Measurements from ENCODE around the gene POU2F1.
"Not testable (repeated sequence)": the region's sequence is repeated elsewhere in the genome, so short reads cannot be mapped to it uniquely, and the experiment has no call there.

The POU2F1 gene

GRCh38 chr1:167233373-167233772 lies 12.7 kb downstream of the POU2F1 start:
- no peak for DNase-seq

GRCh38 chr1:167237000-167237399 lies 16.3 kb downstream of the POU2F1 start:
- no peak for DNase-seq

- no peak for DNase-seq
Observed at GRCh38 chr1:167238713-167239112, 18.0 kb downstream of the POU2F1 start.

GRCh38 chr1:167239257-167239656 lies 18.6 kb downstream of the POU2F1 start:
- no peak for DNase-seq

- DNase-seq: no peak
Observed at GRCh38 chr1:167244244-167244643, 23.6 kb downstream of the POU2F1 start.

- not testable (repeated sequence) for DNase-seq
Observed at GRCh38 chr1:167245168-167245567, 24.5 kb downstream of the POU2F1 start.

GRCh38 chr1:167246971-167247370 lies 26.3 kb downstream of the POU2F1 start:
- DNase-seq: no peak

- DNase-seq: no peak
Observed at GRCh38 chr1:167247754-167248153, 27.1 kb downstream of the POU2F1 start.

- no peak for DNase-seq
Observed at GRCh38 chr1:167248707-167249642, 28.3 kb downstream of the POU2F1 start.

- DNase-seq: no peak
Observed at GRCh38 chr1:167249702-167250101, 29.0 kb downstream of the POU2F1 start.

GRCh38 chr1:167250482-167250881 lies 29.8 kb downstream of the POU2F1 start:
- DNase-seq: no peak

- no peak for DNase-seq
Observed at GRCh38 chr1:167251472-167251871, 30.8 kb downstream of the POU2F1 start.

- DNase-seq: no peak
Observed at GRCh38 chr1:167252986-167253385, 32.3 kb downstream of the POU2F1 start.

- no peak for DNase-seq
Observed at GRCh38 chr1:167258858-167259257, 38.2 kb downstream of the POU2F1 start.

- no peak for DNase-seq
Observed at GRCh38 chr1:167262836-167263235, 42.1 kb downstream of the POU2F1 start.

- DNase-seq: no peak
Observed at GRCh38 chr1:167263344-167263743, 42.7 kb downstream of the POU2F1 start.

- DNase-seq: no peak
Observed at GRCh38 chr1:167263819-167264464, 43.3 kb downstream of the POU2F1 start.

GRCh38 chr1:167266965-167267364 lies 46.3 kb downstream of the POU2F1 start:
- no peak for DNase-seq

GRCh38 chr1:167268347-167268787 lies 47.7 kb downstream of the POU2F1 start:
- no peak for DNase-seq

- no peak for DNase-seq
Observed at GRCh38 chr1:167270349-167271092, 49.8 kb downstream of the POU2F1 start.

GRCh38 chr1:167272369-167272957 lies 51.8 kb downstream of the POU2F1 start:
- DNase-seq: no peak

GRCh38 chr1:167273027-167273800 lies 52.5 kb downstream of the POU2F1 start:
- DNase-seq: peak; percentile 23

Data from NCI-H1694 (cell line).